ENCODE measurements around the gene SDHC.
"Not testable (repeated sequence)": the region's sequence is repeated elsewhere in the genome, so short reads cannot be mapped to it uniquely, and the experiment has no call there.

Gene SDHC

DNA sequence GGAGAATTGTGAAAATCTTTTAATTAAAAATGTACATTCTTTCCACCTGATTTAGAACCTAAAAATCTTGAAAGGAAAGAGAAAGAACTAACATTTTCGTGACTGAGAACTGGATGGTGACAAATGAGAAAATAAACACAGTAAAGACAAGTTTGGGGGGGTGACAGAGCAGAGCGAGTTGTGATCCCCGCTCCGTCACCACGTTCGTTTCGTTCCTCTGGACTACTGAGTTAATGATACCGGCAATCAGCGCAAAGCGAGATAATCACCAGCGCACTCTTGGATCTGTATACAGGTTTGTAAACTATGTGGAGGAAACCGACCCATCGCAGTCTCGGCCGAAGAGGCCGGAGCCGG lies 84.7 kb downstream of the SDHC start:
- Histone ChIP-seq H3K4me3 (replicated peaks; ENCODE audit: low read depth, low read length) (peak overlapping the region; percentile 70), H3K36me3 (ENCODE audit: control insufficient read depth, insufficient read depth, low read length) (no peaks in the 10 kb centered on the region), H3K27me3 (replicated peaks; ENCODE audit: control insufficient read depth, insufficient read depth, low read length) (no peaks in the 10 kb centered on the region)
- no peak for DNase-seq (ENCODE audit: extremely low read depth, insufficient read length)
- TF ChIP-seq CTCF (IDR thresholded peaks at IDR 0.05; ENCODE audit: insufficient read depth, low read length, poor library complexity, severe bottlenecking): no peak

DNA sequence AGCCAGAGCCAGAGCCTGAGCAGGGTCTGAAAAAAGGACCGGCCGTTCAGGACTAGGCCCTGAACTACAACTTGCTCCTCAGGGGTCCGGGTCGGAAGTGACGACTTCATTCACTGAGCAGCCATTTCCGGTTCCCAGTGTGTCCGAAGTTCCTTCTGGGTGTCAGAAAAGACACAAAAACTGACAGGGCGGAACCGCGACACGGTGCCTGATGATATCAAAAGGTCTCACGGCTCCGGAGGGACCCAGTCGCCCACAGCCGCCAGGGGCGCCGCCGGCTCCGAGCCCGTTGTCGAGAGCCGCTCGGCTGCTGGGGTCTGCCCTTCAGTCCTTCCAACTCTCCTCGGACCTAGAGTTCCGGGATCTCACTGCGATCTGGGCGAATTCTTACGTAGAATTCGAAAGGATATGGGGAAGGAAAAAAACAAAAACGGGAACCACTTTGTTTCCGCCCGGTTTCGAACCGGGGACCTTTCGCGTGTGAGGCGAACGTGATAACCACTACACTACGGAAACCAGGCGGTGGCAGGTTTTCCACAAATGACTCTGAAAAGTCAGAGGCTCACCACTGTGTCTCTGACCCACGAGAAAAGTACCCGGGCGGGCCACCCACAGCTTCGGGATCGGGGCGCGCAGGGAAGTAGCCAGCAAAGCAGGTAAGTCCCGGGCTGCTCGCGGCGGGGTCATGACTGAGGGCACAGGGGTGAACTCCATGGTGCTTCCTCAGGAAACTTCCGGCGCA lies 85.2 kb downstream of the SDHC start:
- peak; percentile 60 for TF ChIP-seq CTCF (IDR thresholded peaks at IDR 0.05; ENCODE audit: insufficient read depth, low read length, poor library complexity, severe bottlenecking)
- peak overlapping the region; percentile 70 for H3K4me3 ChIP-seq (replicated peaks; ENCODE audit: low read depth, low read length)
- H3K36me3 ChIP-seq (ENCODE audit: control insufficient read depth, insufficient read depth, low read length): no peaks in the 10 kb centered on the region
- no peaks in the 10 kb centered on the region for H3K27me3 ChIP-seq (replicated peaks; ENCODE audit: control insufficient read depth, insufficient read depth, low read length)
- DNase-seq (ENCODE audit: extremely low read depth, insufficient read length): peak; percentile 94

- no peaks in the 10 kb centered on the region for H3K27me3 ChIP-seq (replicated peaks; ENCODE audit: control insufficient read depth, insufficient read depth, low read length)
- H3K4me3 ChIP-seq (replicated peaks; ENCODE audit: low read depth, low read length): no peak overlapping the region
- no peak for DNase-seq (ENCODE audit: extremely low read depth, insufficient read length)
- TF ChIP-seq CTCF (IDR thresholded peaks at IDR 0.05; ENCODE audit: insufficient read depth, low read length, poor library complexity, severe bottlenecking): no peak
- no peaks in the 10 kb centered on the region for H3K36me3 ChIP-seq (ENCODE audit: control insufficient read depth, insufficient read depth, low read length)
Observed at GRCh38 chr1:161402446-161402845, 88.3 kb downstream of the SDHC start.

DNA sequence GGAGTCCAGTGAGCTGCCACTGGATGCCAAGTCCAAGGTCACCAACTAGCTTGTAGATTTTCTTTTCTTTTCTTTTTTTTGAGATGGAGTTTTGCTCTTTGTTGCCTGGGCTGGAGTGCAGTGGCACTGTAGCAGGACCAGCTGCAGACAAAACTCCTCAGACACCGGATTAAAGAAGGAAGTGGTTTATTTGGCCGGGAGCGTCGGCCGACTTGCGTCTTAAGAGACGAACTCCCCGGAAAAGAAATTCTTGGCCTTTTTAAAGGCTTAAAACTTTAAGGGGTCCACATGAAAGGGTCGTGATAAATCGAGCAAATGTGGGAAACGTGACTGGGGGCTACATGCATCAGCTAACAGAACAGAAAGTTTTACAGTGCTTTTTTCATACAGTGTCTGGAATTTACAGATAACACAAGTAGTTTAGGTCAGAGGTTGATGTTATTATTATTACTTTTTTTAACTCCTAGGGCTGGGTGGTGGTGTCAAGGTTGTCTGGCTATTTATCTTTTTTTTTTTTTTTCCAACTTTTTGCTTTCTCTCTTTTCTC lies 89.9 kb downstream of the SDHC start:
- no peak for TF ChIP-seq CTCF (IDR thresholded peaks at IDR 0.05; ENCODE audit: insufficient read depth, low read length, poor library complexity, severe bottlenecking)
- DNase-seq (ENCODE audit: extremely low read depth, insufficient read length): no peak
- H3K27me3 ChIP-seq (replicated peaks; ENCODE audit: control insufficient read depth, insufficient read depth, low read length): no peaks in the 10 kb centered on the region
- no peak overlapping the region for H3K4me3 ChIP-seq (replicated peaks; ENCODE audit: low read depth, low read length)
- H3K36me3 ChIP-seq (ENCODE audit: control insufficient read depth, insufficient read depth, low read length): no peaks in the 10 kb centered on the region

DNA sequence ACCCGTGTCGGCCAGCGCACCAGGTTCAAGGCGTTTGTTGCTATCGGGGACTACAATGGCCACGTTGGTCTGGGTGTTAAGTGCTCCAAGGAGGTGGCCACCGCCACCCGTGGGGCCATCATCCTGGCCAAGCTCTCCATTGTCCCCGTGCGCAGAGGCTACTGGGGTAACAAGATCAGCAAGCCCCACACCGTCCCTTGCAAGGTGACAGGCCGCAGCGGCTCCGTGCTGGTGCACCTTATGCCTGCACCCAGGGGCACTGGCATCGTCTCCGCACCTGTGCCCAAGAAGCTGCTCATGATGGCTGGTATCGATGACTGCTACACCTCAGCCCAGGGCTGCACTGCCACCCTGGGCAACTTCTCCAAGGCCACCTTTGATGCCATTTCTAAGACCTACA lies 92.4 kb downstream of the SDHC start:
- H3K27me3 ChIP-seq (replicated peaks; ENCODE audit: control insufficient read depth, insufficient read depth, low read length); H3K36me3 ChIP-seq (ENCODE audit: control insufficient read depth, insufficient read depth, low read length); H3K4me3 ChIP-seq (replicated peaks; ENCODE audit: low read depth, low read length); DNase-seq (ENCODE audit: extremely low read depth, insufficient read length): not testable (repeated sequence)

- no peak for DNase-seq (ENCODE audit: extremely low read depth, insufficient read length)
- no peaks in the 10 kb centered on the region for H3K36me3 ChIP-seq (ENCODE audit: control insufficient read depth, insufficient read depth, low read length)
Observed at GRCh38 chr1:161407451-161407985, 93.3 kb downstream of the SDHC start.

More at GRCh38 chr1:161407451-161407985, 93.3 kb downstream of the SDHC start:
- TF ChIP-seq CTCF (IDR thresholded peaks at IDR 0.05; ENCODE audit: insufficient read depth, low read length, poor library complexity, severe bottlenecking): no peak
- H3K4me3 ChIP-seq (replicated peaks; ENCODE audit: low read depth, low read length): no peak overlapping the region
- no peaks in the 10 kb centered on the region for H3K27me3 ChIP-seq (replicated peaks; ENCODE audit: control insufficient read depth, insufficient read depth, low read length)
